HG03103 (cell line): ENCODE results near the gene SCT.

Experiments
- ATAC-seq: cut with Tn5 transposase; IDR thresholded peaks from one replicate; pipeline ENCODE4 v1.9.1; 2021; ENCODE audit warnings: low read depth; ENCODE audit not compliant: unreplicated experiment

SCT gene

DNA sequence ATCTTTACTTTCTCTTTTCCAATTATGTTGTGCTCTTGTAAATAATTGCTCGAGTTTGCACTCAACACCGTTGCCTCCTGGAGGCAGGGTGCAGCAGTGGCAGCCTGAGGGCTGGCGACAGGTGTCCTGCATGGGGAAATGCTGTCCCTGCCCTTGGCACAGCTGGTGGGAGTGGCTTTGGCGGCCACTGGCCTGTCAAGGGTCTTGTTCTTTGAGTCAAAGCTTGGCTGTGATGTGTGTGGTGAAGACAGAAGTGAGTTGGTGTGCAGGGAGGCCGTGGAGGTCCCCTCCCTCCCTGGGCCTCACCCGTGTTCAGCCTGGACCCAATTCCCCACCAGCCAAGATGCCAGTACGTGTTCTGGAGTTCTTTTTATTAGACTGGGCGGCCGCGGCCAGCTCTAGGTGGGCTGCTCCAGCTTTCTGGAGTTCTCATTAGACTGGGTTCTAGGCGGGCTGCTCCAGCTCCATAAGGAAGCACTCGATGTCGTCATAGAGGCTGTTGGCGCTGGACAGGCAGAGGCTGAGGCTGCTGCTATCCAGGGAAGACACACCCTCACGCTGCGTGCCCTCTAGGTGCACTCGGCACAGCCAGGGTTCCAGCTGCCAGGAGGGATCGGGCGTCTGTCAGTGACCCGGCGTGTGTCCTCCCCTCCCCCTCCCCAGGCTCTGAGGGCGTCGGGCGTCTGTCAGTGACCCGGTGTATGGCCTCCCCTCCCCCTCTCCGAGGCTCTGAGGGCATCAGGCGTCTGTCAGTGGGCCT lies 14.6 kb downstream of the SCT start:
- no peak for ATAC-seq

DNA sequence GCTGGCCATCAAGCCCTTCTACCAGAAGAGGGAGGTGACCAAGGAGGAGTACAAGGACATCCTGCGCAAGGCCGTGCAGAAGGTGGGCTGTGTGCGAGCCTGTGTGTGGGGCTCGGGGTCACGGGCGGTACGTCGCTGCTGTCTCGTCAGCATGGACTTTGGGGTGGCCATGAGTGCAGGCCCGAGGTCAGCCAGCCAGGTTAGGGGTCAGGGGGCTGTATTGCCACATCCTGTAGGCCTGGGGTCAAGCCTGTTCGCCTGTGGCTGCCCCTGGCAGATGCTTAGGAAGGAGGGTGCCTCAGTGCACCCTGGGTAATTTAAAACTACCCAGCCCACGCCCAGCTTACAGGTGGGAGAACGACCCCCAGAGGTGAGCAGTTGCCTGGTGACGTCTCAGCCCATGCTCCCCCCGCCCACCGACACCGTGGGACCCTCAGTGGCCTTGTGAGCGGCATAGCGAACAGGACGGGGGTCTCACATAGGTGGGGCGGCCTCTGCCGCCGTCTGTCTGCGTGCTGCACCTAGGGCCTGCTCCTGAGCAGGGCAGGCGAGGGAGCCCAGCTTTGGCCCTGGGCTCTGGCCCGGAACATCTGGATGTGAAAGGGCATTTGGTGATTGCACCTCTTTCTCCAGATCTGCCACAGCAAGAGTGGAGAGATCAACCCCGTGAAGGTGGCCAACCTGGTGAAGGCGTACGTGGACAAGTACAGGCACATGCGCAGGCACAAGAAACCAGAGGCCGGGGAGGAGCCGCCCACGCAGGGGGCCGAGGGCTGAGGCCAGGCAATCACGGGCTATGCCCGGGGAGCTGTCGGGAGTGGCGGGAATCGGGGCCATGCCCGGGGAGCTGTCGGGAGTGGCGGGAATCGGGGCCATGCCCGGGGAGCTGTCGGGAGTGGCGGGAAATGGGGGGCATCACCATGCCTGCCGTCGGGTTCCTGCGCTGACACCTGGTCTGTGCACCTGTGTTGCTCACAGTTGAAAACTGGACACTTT lies 15.7 kb downstream of the SCT start:
- ATAC-seq, result no peak

DNA sequence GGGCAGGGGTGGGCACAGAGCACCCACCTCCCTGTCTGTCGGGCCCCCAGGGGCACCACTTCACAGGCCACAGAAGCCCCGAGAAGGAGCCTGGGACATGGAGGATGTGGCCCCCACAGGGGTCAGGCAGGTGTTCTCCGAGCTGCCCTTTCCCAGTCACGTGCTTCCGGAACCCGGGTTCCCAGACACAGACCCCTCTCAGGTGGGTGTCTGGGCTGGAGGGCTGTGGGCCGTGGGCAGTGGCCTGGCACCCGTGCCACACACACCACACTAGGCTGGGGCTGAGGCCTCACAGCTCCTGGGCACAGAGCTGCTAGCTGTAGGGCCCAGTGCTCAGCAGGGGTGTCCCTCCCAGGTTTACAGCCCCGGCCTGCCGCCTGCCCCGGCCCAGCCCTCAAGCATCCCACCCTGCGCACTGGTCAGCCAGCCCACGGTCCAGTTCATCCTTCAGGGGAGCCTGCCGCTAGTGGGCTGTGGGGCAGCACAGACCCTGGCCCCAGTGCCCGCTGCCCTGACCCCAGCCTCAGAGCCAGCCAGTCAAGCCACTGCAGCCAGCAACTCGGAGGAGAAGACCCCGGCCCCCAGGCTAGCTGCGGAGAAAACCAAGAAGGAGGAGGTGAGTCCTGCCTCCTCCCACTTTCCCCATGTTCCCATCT lies 16.7 kb downstream of the SCT start:
- ATAC-seq, result no peak

DNA sequence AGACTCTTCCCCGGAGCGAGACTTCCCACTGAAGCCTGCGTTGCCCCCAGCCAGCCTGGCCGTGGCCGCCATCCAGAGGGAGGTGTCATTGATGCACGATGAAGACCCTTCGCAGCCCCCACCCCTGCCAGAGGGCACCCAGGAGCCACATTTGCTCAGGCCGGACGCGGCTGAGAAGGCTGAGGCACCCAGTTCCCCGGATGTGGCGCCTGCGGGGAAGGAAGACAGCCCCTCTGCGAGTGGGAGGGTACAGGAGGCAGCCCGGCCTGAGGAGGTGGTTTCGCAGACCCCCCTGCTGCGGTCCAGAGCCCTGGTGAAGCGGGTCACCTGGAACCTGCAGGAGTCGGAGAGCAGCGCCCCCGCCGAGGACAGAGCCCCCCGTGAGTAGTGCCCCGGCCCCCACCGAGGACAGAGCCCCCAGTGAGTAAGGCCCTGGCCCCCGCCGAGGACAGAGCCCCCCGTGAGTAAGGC lies 17.6 kb downstream of the SCT start:
- ATAC-seq, result no peak

DNA sequence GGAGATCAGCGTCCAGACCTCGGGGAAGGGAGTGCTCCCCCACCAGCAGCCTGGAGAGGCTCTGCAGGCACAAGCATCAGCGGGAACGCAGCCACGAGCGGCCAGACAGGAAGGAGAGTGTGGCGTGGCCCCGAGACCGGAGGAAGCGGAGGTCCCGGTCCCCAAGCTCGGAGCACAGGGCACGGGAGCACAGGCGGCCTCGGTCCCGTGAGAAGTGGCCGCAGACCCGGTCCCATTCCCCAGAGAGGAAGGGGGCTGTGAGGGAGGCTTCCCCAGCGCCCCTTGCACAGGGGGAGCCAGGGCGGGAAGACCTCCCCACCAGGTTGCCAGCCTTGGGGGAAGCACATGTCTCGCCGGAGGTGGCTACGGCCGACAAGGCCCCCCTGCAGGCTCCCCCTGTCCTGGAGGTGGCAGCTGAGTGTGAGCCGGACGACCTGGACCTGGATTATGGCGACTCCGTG lies 18.2 kb downstream of the SCT start:
- ATAC-seq, result no peak

DNA sequence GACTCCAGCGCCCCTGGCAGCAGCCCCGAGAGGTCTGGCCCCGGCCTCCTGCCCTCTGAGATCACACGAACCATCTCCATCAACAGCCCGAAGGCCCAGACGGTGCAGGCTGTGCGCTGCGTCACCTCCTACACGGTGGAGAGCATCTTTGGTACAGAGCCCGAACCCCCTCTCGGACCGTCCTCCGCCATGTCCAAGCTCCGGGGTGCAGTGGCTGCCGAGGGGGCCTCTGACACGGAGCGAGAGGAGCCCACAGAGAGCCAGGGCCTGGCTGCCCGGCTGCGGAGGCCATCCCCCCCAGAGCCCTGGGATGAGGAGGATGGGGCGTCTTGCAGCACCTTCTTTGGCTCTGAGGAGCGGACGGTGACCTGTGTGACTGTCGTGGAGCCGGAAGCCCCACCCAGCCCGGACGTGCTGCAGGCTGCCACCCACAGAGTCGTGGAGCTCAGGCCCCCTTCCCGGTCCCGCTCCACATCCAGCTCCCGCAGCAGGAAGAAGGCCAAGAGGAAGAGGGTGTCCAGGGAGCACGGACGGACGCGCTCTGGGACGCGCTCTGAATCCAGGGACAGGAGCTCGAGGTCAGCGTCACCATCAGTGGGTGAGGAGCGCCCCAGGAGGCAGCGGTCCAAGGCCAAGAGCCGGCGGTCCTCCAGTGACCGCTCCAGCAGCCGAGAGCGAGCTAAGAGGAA lies 18.9 kb downstream of the SCT start:
- ATAC-seq, result no peak

DNA sequence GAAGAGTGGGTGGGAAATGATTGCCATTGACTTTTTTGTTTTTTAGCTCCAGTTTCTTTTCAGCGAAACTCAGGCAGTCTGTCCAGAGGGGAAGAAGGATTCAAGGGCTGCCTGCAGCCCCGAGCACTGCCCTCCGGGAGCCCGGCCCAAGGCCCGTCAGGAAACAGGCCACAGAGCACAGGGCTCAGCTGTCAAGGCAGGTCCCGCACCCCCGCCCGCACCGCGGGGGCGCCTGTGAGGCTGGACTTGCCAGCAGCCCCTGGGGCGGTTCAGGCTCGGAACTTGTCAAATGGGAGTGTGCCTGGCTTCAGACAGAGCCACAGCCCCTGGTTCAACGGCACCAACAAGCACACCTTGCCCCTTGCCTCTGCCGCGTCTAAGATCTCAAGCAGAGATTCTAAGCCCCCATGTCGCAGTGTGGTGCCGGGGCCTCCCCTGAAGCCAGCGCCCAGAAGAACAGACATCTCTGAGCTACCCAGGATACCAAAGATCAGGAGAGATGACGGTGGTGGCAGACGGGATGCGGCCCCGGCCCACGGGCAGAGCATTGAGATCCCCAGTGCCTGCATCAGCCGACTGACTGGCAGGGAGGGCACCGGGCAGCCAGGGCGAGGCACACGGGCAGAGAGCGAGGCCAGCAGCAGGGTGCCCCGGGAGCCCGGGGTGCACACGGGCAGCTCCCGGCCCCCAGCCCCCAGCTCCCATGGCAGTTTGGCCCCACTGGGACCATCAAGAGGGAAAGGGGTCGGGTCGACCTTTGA lies 19.8 kb downstream of the SCT start:
- no peak for ATAC-seq

DNA sequence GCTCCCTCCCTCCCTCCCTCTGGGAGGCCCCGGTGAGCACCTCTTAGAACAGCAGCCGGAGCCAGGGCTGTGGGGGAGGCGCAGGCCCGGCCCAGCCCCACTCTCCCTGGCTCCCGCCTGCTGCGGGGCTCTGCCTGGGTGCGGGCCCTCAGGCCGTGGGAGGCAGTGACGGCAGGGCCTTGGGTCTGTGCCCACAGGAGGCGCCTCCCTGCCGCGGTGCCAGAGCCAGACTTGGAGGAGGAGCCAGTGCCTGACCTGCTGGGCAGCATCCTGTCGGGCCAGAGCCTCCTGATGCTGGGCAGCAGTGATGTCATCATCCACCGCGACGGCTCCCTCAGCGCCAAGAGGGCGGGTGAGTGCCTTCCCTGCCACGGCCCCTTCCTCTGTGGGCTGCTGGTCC lies 20.7 kb downstream of the SCT start:
- no peak for ATAC-seq

DNA sequence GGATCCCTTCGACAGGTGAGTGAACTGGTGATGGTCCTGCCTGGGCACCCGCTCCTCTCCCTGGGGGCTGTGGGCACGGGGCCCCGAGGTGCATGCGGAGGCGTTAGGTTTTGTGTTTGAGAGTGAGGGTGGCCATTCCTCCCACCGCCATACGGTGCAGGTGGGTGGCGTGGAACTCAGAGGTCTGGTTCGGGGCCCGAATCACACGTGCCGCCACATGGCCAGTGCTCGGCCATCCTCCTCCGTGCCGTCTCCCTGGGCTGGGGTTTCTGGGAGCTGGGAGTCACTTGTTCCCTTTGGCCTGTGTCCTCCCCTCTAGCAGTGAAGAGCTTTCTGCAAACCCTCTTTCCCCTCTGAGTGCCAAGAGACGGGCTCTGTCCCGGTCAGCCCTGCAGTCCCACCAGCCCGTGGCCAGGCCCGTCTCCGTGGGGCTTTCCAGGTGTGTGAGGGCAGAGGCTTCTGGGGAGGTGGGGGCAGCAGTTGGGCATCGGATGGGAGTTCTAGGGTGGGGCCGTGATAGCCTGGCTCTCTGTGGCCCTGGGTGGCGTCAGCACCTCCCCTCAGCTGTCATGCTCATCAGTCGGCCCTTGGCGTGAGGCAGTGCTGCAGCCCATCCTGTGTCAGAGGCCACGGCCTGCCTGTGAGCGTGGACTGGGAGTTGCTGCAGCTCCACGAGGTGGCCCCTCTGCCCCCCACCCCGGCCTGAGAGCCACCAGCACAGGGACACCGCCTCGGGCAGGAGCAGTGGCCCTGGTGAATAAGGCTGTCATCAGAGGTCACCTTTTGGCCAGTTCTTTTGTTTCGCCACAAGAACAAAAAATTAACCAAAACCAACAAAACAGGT lies 21.5 kb downstream of the SCT start:
- ATAC-seq, result no peak

DNA sequence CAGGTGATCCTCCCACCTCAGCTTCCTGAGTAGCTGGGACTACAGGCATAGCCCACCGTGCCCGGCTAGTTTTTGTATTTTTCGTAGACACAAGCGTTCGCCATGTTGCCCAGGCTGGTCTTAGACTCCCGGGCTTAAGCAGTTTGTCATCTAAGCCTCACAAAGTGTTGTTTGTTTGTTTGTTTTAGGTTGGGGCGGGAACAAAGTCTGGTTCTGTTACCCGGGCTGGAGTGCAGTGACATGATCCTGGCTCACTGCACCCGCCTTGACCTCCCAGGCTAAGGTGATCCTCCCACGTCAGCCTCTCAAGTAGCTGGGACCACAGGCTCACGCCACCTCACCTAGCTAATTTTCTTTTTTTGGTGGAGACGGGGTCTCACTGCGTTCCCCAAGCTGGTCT lies 23.8 kb downstream of the SCT start:
- ATAC-seq, result no peak

DNA sequence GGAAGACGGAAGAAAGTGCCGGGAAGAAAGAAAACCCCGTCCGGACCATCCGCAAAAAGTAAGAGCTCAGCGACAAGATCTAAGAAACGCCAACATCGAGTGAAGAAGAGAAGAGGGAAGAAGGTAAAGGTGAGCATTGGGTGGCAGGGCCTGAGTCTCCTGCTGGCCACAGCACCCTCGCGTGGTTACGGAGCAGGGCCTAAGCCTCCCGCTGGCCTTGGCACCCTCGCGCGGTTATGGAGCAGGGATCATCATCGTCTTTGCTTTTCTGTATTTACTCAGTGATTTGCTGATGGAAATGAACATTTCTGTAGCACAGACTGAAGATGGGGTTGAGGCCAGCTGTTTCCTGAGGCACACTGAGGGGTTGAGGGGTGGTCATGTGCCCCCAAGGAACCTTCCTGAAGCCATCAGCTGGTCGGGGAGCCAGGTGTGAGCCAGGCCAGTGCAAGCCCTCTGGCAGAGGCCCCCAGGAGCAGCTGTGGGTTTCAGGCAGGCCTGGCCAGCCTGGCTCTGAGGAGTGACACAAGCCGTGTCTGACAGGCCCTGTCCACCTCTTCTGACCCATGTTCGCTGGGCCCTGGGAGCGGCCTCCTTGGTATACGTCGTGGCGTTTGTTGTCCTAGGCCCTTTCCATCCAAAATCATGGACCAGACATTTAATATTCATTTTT lies 25.3 kb downstream of the SCT start:
- ATAC-seq, result no peak

DNA sequence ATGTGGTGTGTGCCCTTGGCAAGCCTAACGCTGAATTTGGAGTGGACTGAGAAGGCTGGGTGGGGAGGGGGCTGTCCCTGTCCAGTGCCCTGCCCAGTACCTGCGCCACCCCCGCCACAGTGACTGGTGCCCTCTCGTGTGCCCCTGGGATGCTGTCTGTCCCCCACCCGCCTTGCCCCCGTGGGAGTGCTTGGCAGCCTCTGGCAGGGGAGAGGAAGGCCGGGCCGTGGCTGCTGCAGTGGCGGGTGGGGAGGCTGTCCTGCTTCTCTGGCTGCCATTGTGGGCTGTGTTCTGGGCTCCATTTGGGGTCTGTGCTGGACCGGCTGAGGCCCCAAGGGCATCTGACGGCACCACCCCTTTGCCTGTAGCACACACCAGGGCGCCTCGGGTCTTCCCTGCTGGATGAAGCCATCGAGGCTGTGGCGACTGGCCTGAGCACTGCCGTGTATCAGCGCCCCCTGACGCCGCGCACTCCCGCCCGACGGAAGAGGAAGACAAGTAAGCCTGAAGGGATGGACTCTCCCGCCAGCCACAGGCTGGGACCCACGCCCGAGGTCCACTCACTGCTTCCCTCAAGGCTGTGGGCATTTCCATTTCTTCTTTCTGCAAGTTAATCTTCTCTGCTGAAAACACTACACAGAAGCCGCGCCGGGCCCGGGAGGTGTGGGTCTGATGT lies 28.8 kb downstream of the SCT start:
- no peak for ATAC-seq

DNA sequence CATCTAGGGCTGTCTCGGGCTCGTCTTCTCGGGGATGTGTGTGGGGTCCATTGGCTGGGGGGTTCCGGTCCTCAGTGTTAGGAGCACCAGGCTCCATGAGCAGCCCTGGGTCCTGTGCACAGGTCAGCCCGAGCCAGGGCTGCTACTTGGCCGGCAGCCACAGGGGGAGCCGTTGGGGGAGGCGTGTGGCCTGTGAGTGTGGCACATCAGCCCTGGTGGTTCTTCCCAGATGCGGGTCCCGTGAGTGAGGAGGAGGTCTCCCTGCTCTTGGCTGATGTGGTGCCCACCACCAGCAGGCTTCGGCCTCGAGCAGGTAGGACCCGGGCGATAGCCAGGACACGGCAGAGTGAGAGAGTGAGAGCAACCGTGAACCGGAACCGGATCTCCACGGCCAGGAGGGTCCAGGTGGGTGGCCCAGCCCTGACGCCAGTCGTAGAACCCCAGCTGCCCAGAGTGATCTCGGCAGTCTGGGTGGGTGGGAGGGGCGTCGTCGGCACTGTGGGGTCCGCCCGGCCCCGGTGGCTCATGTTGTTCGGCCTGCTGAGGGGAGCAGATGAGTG lies 29.7 kb downstream of the SCT start:
- ATAC-seq, result no peak

DNA sequence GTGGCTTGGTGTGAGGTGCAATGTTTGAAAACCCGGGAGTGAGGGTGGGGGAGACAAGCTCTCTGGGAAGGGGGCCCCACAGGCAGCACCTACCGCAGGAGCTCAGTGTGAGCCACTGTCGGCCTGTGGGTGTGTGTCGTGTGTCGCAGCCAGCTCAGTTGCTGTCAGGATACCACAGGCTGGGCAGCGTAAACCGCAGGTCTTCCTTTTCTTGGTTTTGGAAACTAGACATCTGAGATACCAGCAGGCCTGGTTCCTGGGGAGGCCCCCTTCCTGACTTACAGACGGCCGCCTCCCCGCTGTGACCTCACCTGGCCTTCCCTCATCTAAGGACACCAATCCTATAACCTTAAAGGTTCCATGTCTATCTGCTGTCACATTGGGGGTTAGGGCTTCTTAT lies 30.6 kb downstream of the SCT start:
- ATAC-seq, result no peak

DNA sequence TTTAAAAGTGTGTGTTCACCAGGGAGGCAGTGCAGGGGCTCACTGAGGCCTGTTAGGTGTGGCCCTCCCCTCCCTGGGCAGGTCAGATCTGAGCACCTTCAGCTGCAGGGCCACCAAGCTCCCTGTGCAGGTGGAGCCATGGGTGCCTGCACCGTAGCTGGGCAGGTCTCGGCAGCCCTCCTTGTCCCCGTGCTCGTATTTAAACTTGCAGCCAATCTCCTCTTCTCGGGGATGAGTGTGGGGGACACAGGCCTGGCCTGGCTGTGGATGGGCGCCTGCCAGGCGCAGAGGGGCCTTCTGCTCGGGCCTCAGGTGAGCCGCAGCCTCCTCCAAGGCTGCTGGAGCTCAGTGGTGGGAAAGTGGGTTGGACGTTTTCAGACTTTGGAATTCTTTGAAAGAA lies 31.6 kb downstream of the SCT start:
- ATAC-seq, result no peak

DNA sequence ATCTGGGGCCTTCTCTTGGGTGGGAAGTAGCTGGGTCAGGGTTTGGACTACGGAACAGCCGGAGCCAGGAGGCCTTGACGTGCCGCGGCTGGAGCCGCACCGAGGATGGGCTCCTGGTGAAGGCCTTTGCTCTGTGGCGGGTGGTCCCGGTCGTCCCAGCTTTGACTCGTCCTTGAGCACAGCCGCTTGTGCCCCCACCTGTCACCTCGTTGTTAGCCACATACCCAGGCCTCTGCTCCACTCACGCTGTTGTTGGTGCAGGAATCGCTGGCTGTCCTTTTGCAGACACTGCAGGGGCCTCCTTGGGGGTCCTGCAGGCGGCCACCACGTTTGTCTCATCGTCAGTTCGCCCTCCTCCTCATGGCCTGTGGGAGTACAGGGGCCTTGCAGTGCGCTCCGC lies 33.6 kb downstream of the SCT start:
- no peak for ATAC-seq

DNA sequence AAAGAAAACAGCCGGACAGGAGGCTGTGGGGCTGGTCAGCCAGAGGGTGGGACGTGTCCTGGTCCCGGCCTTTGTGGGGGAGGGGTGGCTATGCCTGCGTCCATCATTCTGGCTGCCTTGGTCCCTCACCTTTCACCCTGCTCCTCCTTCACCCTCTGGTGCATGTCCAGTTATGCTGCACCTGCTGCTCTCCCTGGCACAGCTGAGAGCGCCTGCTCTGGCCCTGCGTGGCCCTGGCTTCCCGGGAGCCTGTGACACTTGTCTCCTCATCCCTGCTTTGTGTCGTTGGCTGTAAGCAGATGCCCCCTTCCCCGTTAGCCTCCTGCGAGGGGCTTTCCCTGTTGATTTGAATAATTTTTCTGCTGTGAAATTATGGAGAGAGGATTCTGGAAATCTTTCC lies 34.1 kb downstream of the SCT start:
- no peak for ATAC-seq
